IMR-90 (cell line): Measurements from ENCODE around the gene SLC6A4. TPM values are rescaled to one million over a fixed set of nuclear protein-coding genes. Genes with fewer than 3 reads are reported as not detected.

Experiments
- ATAC-seq: fragments of 200-7000 bp; cut with Tn5 transposase; 2 replicates; pipeline ENCODE4 v1.9.1; 2020; ENCODE audit warnings: low read depth, mild to moderate bottlenecking, moderate library complexity
- BruUV-seq: library from RNA; stranded (reverse); fragments of 400-500 nt; replicated peaks from 2 replicates; lab custom pipeline; 2021; lab: Mats Ljungman, UMichigan
- CTCF ChIA-PET: fragments of 300-600 bp; formaldehyde crosslinking; extraction: SDS; loops from one replicate; lab custom pipeline; 2021; ENCODE audit warnings: antibody characterized with exemption; lab: Yijun Ruan, JAX
- POLR2A ChIA-PET: fragments of 300-600 bp; sonication (Branson Sonifier 250); formaldehyde crosslinking; loops from one replicate; lab custom pipeline; 2022; ENCODE audit warnings: antibody characterized with exemption; ENCODE audit not compliant: unreplicated experiment; lab: Charles Lee
- DNase-seq: peaks from one replicate; pipeline ENCODE4 v3.0.0; 2013
- H2AFZ ChIP-seq: replicated peaks from 2 replicates; pipeline ENCODE3; 2013; ENCODE audit warnings: low read length, mild to moderate bottlenecking; ENCODE audit not compliant: poor library complexity
- H2AK5ac ChIP-seq: 2 replicates; pipeline ENCODE4 v1.6.1; 2013; ENCODE audit warnings: low read depth, low read length, inconsistent platforms
- H2AK9ac ChIP-seq: replicated peaks from 2 replicates; pipeline ENCODE3; 2013; ENCODE audit warnings: mild to moderate bottlenecking, low read depth, low read length, moderate library complexity; ENCODE audit not compliant: poor library complexity
- H2BK120ac ChIP-seq: 2 replicates; pipeline ENCODE4 v1.6.1; 2013; ENCODE audit warnings: low read depth, low read length, inconsistent platforms
- H2BK15ac ChIP-seq: 3 replicates; pipeline ENCODE4 v1.6.1; 2013; ENCODE audit warnings: low read depth, low read length, inconsistent platforms
- H2BK20ac ChIP-seq: 2 replicates; pipeline ENCODE4 v1.6.1; 2013; ENCODE audit warnings: low read depth, mild to moderate bottlenecking, inconsistent platforms, low read length, moderate library complexity
- H2BK5ac ChIP-seq: 2 replicates; pipeline ENCODE4 v1.6.1; 2013; ENCODE audit warnings: mild to moderate bottlenecking, low read depth, low read length, inconsistent platforms; ENCODE audit not compliant: poor library complexity, severe bottlenecking
- H3K14ac ChIP-seq: replicated peaks from 2 replicates; pipeline ENCODE4 v1.6.1; 2013; ENCODE audit warnings: low read depth, low read length, inconsistent platforms
- H3K18ac ChIP-seq: 2 replicates; pipeline ENCODE4 v1.6.1; 2013; ENCODE audit warnings: low read depth, low read length, control low read depth
- H3K23ac ChIP-seq: 2 replicates; pipeline ENCODE4 v1.6.1; 2013; ENCODE audit warnings: low read depth, low read length, inconsistent platforms
- H3K27ac ChIP-seq: 2 replicates; pipeline ENCODE4 v1.5.1; 2013; ENCODE audit warnings: mild to moderate bottlenecking, control low read depth, low read length; ENCODE audit not compliant: insufficient read depth
- H3K27me3 ChIP-seq: 2 replicates; pipeline ENCODE4 v1.6.1; 2013; ENCODE audit warnings: low read length; ENCODE audit not compliant: control insufficient read depth, insufficient read depth
- H3K36me3 ChIP-seq: 2 replicates; pipeline ENCODE4 v1.6.1; 2013; ENCODE audit warnings: low read length, mixed read lengths; ENCODE audit not compliant: control insufficient read depth, insufficient read depth
- H3K4ac ChIP-seq: 2 replicates; pipeline ENCODE4 v1.6.1; 2013; ENCODE audit warnings: low read depth, low read length, inconsistent platforms
- H3K4me1 ChIP-seq: 2 replicates; pipeline ENCODE4 v1.6.1; 2013; ENCODE audit warnings: low read length, mixed read lengths; ENCODE audit not compliant: control insufficient read depth, insufficient read depth
- H3K4me2 ChIP-seq: 2 replicates; pipeline ENCODE4 v1.6.1; 2013; ENCODE audit warnings: low read depth, mild to moderate bottlenecking, control low read depth, low read length, moderate library complexity
- H3K4me3 ChIP-seq: 2 replicates; pipeline ENCODE4 v1.5.1; 2013; ENCODE audit warnings: low read depth, mild to moderate bottlenecking, control low read depth, low read length, moderate library complexity; ENCODE audit not compliant: insufficient read depth
- H3K56ac ChIP-seq: 2 replicates; pipeline ENCODE4 v1.6.1; 2013; ENCODE audit warnings: low read length, inconsistent platforms; ENCODE audit not compliant: insufficient read depth; ENCODE audit errors: extremely low read depth
- H3K79me1 ChIP-seq, 2 experiments: 2 replicates each; pipeline ENCODE4 v1.6.1; 2013; ENCODE audit warnings: low read length in 2 of 2, inconsistent platforms in 1 of 2, low read depth in 1 of 2
- H3K9ac ChIP-seq: 2 replicates; pipeline ENCODE4 v1.6.1; 2013; ENCODE audit warnings: low read depth, low read length, control low read depth
- H3K9me1 ChIP-seq: 2 replicates; pipeline ENCODE4 v1.6.1; 2013; ENCODE audit warnings: low read length, inconsistent platforms; ENCODE audit not compliant: insufficient read depth
- H3K9me3 ChIP-seq: 2 replicates; pipeline ENCODE4 v1.6.1; 2013; ENCODE audit warnings: low read length; ENCODE audit not compliant: control insufficient read depth, insufficient read depth
- H4K20me1 ChIP-seq: 2 replicates; pipeline ENCODE4 v1.6.1; 2013; ENCODE audit warnings: low read length, inconsistent platforms; ENCODE audit not compliant: insufficient read depth
- H4K5ac ChIP-seq: 2 replicates; pipeline ENCODE4 v1.6.1; 2013; ENCODE audit warnings: mild to moderate bottlenecking, low read depth, low read length, control low read depth
- H4K8ac ChIP-seq, 2 experiments: 2 replicates each; pipeline ENCODE4 v1.6.1; 2013; ENCODE audit warnings: low read depth in 2 of 2, low read length in 2 of 2, control low read depth in 1 of 2, inconsistent platforms in 1 of 2
- H4K91ac ChIP-seq: 2 replicates; pipeline ENCODE4 v1.6.1; 2013; ENCODE audit warnings: low read depth, low read length, inconsistent platforms; ENCODE audit not compliant: insufficient read depth
- BHLHE40 ChIP-seq: fragments of 150-350 bp; IDR thresholded peaks from 2 replicates; pipeline ENCODE4 v1.6.1; 2016; ENCODE audit warnings: mild to moderate bottlenecking, low read depth, low read length
- CEBPB ChIP-seq: IDR thresholded peaks from 2 replicates; pipeline ENCODE4 v1.6.1; 2012; ENCODE audit warnings: low read depth, low read length, improper control_type of control experiment
- CHD1 ChIP-seq: IDR thresholded peaks from 2 replicates; pipeline ENCODE4 v1.6.1; 2012; ENCODE audit warnings: low read depth, low read length, improper control_type of control experiment
- FOS ChIP-seq: fragments of 150-350 bp; IDR thresholded peaks from 2 replicates; pipeline ENCODE4 v1.6.1; 2016; ENCODE audit warnings: low read depth, low read length
- MAFK ChIP-seq: IDR thresholded peaks from 2 replicates; pipeline ENCODE4 v1.6.1; 2012; ENCODE audit warnings: low read depth, low read length, improper control_type of control experiment
- MAZ ChIP-seq: IDR thresholded peaks from 2 replicates; pipeline ENCODE4 v1.6.1; 2012; ENCODE audit warnings: low read depth, mild to moderate bottlenecking, low read length, improper control_type of control experiment, moderate library complexity, borderline replicate concordance
- MXI1 ChIP-seq: IDR thresholded peaks from 2 replicates; pipeline ENCODE4 v1.6.1; 2012; ENCODE audit warnings: low read depth, mild to moderate bottlenecking, low read length, moderate library complexity, borderline replicate concordance
- NFE2L2 ChIP-seq: fragments of 150-350 bp; IDR thresholded peaks from 2 replicates; pipeline ENCODE4 v1.6.1; 2016; ENCODE audit warnings: low read depth, mild to moderate bottlenecking, low read length
- POLR2A ChIP-seq: IDR thresholded peaks from 2 replicates; pipeline ENCODE4 v1.6.1; 2012; ENCODE audit warnings: mild to moderate bottlenecking, low read depth, low read length
- RAD21 ChIP-seq: IDR thresholded peaks from 2 replicates; pipeline ENCODE4 v1.6.1; 2012; ENCODE audit warnings: low read length, improper control_type of control experiment
- RCOR1 ChIP-seq: IDR thresholded peaks from 2 replicates; pipeline ENCODE4 v1.6.1; 2012; ENCODE audit warnings: mild to moderate bottlenecking, low read length, improper control_type of control experiment; ENCODE audit not compliant: insufficient replicate concordance
- RFX5 ChIP-seq: IDR thresholded peaks from 2 replicates; pipeline ENCODE4 v1.8.0; 2012; ENCODE audit warnings: low read depth, mild to moderate bottlenecking, low read length, moderate library complexity
- SMC3 ChIP-seq: fragments of 150-350 bp; IDR thresholded peaks from 2 replicates; pipeline ENCODE4 v1.6.1; 2016; ENCODE audit warnings: low read depth, mild to moderate bottlenecking, antibody characterized with exemption, low read length, moderate library complexity
- WGBS, 2 experiments: methylation state at CpG; one replicate each; pipeline versions ENCODE4 v1.1.5 to v1.1.7; 2013; ENCODE audit warnings: missing lambda C conversion rate in 2 of 2; ENCODE audit not compliant: insufficient read length in 1 of 2; ENCODE audit errors: extremely low coverage in 2 of 2; 5-methylcytosine and 5-hydroxymethylcytosine counted together
- dilution Hi-C: fragments of 300-500 bp; cut with HindIII; formaldehyde crosslinking; loops from one replicate; pipeline ENCODE4 v1.14.3; 2018; ENCODE audit warnings: low sequenced_read_pairs; ENCODE audit not compliant: unreplicated experiment
- in situ Hi-C: fragments of 300-500 bp; cut with MboI; formaldehyde crosslinking; loops from 3 replicates; pipeline ENCODE4 v1.14.3; 2019; ENCODE audit warnings: low sequenced_read_pairs, inconsistent platforms, mixed read lengths
- intact Hi-C: fragments of 100-400 bp; cut with micrococcal nuclease; formaldehyde crosslinking; loops from 2 replicates; pipeline ENCODE4 v1.10.0; 2022
- polyA plus RNA-seq, 3 experiments: library from polyadenylated mRNA; depleted of rRNA; stranded (reverse); fragments of >200 nt; gene quantifications; 2 replicates each; pipeline ENCODE4 v1.2.3, GENCODE V29; 2012; ENCODE audit warnings: low replicate concordance in 1 of 3
- total RNA-seq: library from RNA; depleted of rRNA; stranded (reverse); fragments of >200 nt; gene quantifications from 2 replicates; pipeline ENCODE4 v1.2.3, GENCODE V29; 2012
- TF ChIP-seq, protein P1 (sequence below): fragments of 150-350 bp; IDR thresholded peaks from 2 replicates; pipeline ENCODE4 v1.6.1; 2016; ENCODE audit warnings: low read depth, mild to moderate bottlenecking, low read length, moderate library complexity, borderline replicate concordance
- TF ChIP-seq, protein P2 (sequence below): conservative IDR thresholded peaks from 2 replicates; pipeline ENCODE4 v1.5.1; 2012; ENCODE audit warnings: mild to moderate bottlenecking, low read depth, low read length, improper control_type of control experiment
- TF ChIP-seq, protein P3 (sequence below): fragments of 150-350 bp; IDR thresholded peaks from 2 replicates; pipeline ENCODE4 v1.6.1; 2017; ENCODE audit warnings: mild to moderate bottlenecking, antibody characterized with exemption, low read length, low read depth

The SLC6A4 gene
- total and polyA plus RNA-seq, 2 of the 4 experiments (the other 2 are of a cell fraction) = under 0.01 TPM; not detected in 1

DNA sequence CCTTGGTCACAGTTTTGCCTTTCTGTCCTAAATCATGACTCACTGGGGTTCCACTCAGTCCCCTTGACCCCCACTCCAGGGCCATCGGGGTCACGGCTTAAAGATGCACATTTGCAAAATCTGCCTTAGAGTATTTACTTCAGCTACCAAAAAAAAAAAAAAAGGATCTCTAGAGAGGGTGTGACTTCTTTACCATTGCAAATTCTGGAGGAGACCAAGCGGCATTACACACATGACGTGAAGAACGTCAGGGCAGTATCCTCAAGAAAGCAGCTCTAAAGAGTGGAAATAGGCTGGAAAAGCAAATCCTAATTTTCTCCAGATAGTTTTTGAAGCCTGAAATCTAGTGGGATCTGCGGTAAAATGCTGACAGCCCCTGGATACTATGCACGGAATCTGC, 25.6 kb downstream of the SLC6A4 start:
- H4K8ac ChIP-seq = no peak overlapping the region
- H3K18ac ChIP-seq = no peak overlapping the region
- no peak overlapping the region for H3K56ac ChIP-seq
- H4K20me1 ChIP-seq = no peaks in the 10 kb centered on the region
- H2BK15ac ChIP-seq = no peak overlapping the region
- POLR2A ChIA-PET = no interaction called here
- peaks cover 3% of the 10 kb centered on the region; the same call in 1 of the 2 replicates for H3K9me1 ChIP-seq
- H3K4me2 ChIP-seq = no peak overlapping the region
- H3K36me3 ChIP-seq = no peaks in the 10 kb centered on the region
- no peak overlapping the region for H2AK9ac ChIP-seq
- no peak overlapping the region for H3K9ac ChIP-seq
- peaks cover 35% of the 10 kb centered on the region for H3K27me3 ChIP-seq
- BruUV-seq = no TSS peak
- H3K79me1 ChIP-seq = no peaks in the 10 kb centered on the region
- dilution Hi-C loops (no loop called here), in situ Hi-C loops (no loop called here), intact Hi-C loops (no loop called here)
- no peak overlapping the region for H2BK20ac ChIP-seq
- no peak overlapping the region for H3K4me3 ChIP-seq
- CTCF ChIA-PET = no interaction called here
- H2AK5ac ChIP-seq = no peak overlapping the region
- DNase-seq (no peak), ATAC-seq (no peak)
- no peaks in the 10 kb centered on the region for H3K4me1 ChIP-seq
- no peak overlapping the region for H3K27ac ChIP-seq
- H3K9me3 ChIP-seq = no peaks in the 10 kb centered on the region
- H4K91ac ChIP-seq = no peak overlapping the region
- no peak overlapping the region for H4K5ac ChIP-seq
- no peak overlapping the region for H3K23ac ChIP-seq
- H2AFZ ChIP-seq = no peak overlapping the region
- H2BK120ac ChIP-seq = no peak overlapping the region
- no peak overlapping the region for H2BK5ac ChIP-seq
- no CpG with 5 or more reads among the region's 7 CpGs for WGBS, 2 experiments
- H3K14ac ChIP-seq = no peak overlapping the region
- TF ChIP-seq MAFK = no peak
- TF ChIP-seq MAZ = no peak
- TF ChIP-seq RCOR1 = no peak
- no peak for TF ChIP-seq POLR2A
- no peak for TF ChIP-seq NFE2L2
- TF ChIP-seq, protein P1, sequence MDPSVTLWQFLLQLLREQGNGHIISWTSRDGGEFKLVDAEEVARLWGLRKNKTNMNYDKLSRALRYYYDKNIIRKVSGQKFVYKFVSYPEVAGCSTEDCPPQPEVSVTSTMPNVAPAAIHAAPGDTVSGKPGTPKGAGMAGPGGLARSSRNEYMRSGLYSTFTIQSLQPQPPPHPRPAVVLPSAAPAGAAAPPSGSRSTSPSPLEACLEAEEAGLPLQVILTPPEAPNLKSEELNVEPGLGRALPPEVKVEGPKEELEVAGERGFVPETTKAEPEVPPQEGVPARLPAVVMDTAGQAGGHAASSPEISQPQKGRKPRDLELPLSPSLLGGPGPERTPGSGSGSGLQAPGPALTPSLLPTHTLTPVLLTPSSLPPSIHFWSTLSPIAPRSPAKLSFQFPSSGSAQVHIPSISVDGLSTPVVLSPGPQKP = no peak
- no peak for TF ChIP-seq SMC3
- TF ChIP-seq CHD1 = no peak
- no peak for TF ChIP-seq MXI1
- TF ChIP-seq RFX5 = no peak
- no peak for TF ChIP-seq RAD21
- no peak for TF ChIP-seq BHLHE40
- TF ChIP-seq, protein P2, sequence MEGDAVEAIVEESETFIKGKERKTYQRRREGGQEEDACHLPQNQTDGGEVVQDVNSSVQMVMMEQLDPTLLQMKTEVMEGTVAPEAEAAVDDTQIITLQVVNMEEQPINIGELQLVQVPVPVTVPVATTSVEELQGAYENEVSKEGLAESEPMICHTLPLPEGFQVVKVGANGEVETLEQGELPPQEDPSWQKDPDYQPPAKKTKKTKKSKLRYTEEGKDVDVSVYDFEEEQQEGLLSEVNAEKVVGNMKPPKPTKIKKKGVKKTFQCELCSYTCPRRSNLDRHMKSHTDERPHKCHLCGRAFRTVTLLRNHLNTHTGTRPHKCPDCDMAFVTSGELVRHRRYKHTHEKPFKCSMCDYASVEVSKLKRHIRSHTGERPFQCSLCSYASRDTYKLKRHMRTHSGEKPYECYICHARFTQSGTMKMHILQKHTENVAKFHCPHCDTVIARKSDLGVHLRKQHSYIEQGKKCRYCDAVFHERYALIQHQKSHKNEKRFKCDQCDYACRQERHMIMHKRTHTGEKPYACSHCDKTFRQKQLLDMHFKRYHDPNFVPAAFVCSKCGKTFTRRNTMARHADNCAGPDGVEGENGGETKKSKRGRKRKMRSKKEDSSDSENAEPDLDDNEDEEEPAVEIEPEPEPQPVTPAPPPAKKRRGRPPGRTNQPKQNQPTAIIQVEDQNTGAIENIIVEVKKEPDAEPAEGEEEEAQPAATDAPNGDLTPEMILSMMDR = no peak
- no peak for TF ChIP-seq CEBPB
- TF ChIP-seq FOS = no peak
- TF ChIP-seq, protein P3, sequence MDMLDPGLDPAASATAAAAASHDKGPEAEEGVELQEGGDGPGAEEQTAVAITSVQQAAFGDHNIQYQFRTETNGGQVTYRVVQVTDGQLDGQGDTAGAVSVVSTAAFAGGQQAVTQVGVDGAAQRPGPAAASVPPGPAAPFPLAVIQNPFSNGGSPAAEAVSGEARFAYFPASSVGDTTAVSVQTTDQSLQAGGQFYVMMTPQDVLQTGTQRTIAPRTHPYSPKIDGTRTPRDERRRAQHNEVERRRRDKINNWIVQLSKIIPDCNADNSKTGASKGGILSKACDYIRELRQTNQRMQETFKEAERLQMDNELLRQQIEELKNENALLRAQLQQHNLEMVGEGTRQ = no peak
- no peak overlapping the region for H3K4ac ChIP-seq
